Small intestine (tissue), 7 donors: ENCODE results near the gene BID. TPM values are rescaled to one million over a fixed set of nuclear protein-coding genes. Genes with fewer than 3 reads are reported as not detected.

Source experiments
- DNase-seq, 2 donors: peaks; one replicate each; pipeline versions ENCODE4 v3.0.0 to v3.0.0-alpha.2; 2013
- FAIRE-seq: peaks from 2 replicates; lab custom pipeline; 2012; peaks lifted over from hg19 to GRCh38; lab: Jason Lieb, UNC
- H3K27ac ChIP-seq, 3 donors: one replicate each; pipeline ENCODE4 v1.5.1; 2013; ENCODE audit warnings: low read length in 2 of 3, mild to moderate bottlenecking in 2 of 3, control low read depth in 1 of 3, inconsistent platforms in 1 of 3, low read depth in 1 of 3, moderate library complexity in 1 of 3
- H3K27me3 ChIP-seq, 3 donors: one replicate each; pipeline ENCODE4 v1.6.1; 2013; ENCODE audit warnings: low read length in 3 of 3, inconsistent platforms in 1 of 3; ENCODE audit not compliant: control insufficient read depth in 3 of 3, insufficient read depth in 3 of 3
- H3K36me3 ChIP-seq, 3 donors: one replicate each; pipeline ENCODE4 v1.6.1; 2013; ENCODE audit warnings: low read length in 3 of 3, inconsistent platforms in 1 of 3, low read depth in 1 of 3, mild to moderate bottlenecking in 1 of 3, moderate library complexity in 1 of 3; ENCODE audit not compliant: control insufficient read depth in 3 of 3, insufficient read depth in 2 of 3
- H3K4me1 ChIP-seq, 3 donors: one replicate each; pipeline ENCODE4 v1.6.1; 2013; ENCODE audit warnings: low read length in 2 of 3, inconsistent platforms in 1 of 3, low read depth in 1 of 3, mild to moderate bottlenecking in 1 of 3, moderate library complexity in 1 of 3; ENCODE audit not compliant: control insufficient read depth in 3 of 3, insufficient read depth in 2 of 3
- H3K4me3 ChIP-seq, 3 donors: one replicate each; pipeline ENCODE4 v1.5.1; 2013; ENCODE audit warnings: low read length in 3 of 3, control low read depth in 1 of 3, inconsistent platforms in 1 of 3, low read depth in 1 of 3, mild to moderate bottlenecking in 1 of 3, moderate library complexity in 1 of 3
- H3K9me3 ChIP-seq, 2 donors: one replicate each; pipeline ENCODE4 v1.6.1; 2013; ENCODE audit warnings: low read depth in 1 of 2, low read length in 1 of 2; ENCODE audit not compliant: control insufficient read depth in 2 of 2, insufficient read depth in 1 of 2
- WGBS, 3 donors: extraction: QIAGEN DNeasy Blood & Tissue Kit; methylation state at CpG; one replicate each; pipeline ENCODE4 v1.1.7; 2013; 5-methylcytosine and 5-hydroxymethylcytosine counted together
- polyA plus RNA-seq, 4 donors: library from polyadenylated mRNA; stranded (reverse) in 3 of 4; unstranded in 1 of 4; fragments of 200-250 nt in 3 of 4; fragments of 120-200 nt in 1 of 4; gene quantifications; one replicate each; pipeline versions ENCODE4 v1.2.1 to v1.2.3, GENCODE V29; 2013
- donor health status: healthy with polysubstance abuse.
- donor health status: control.
- donor health status: control.
- donor health status: Bipolar disorder and iron deficiency.
- donor health status: healthy.

Gene BID
- polyA plus RNA-seq, 4 donors = 12.7 to 59.4 (median 19.6) TPM

DNA sequence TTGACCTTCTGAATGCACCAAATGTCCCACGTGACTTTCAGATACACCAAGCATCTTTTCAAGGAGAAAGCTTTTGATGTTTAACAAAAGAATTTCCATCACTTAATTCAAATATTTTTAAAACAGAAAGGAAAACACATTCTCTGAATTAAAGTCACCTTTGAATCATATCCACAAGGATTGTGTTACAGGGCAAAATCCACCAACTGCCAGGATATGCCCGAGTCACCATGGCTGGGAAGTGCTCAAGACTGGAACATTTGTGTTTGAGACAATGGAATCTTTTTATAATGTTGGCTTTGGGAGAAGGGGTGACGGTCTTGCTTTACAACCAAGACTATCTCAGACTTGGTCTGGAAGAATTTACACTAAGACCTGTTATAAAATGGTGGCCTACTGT lies 40.8 kb downstream of the BID start:
- peaks cover 0 to 5% (median 0%) of the 10 kb centered on the region in 3 donors for H3K4me1 ChIP-seq
- H3K36me3 ChIP-seq = peaks cover 10 to 38% (median 13%) of the 10 kb centered on the region in 3 donors
- FAIRE-seq (no peak), DNase-seq (peak; percentile 26 to 33)
- no peaks in the 10 kb centered on the region for H3K27me3 ChIP-seq
- H3K4me3 ChIP-seq = no peak overlapping the region
- 52 to 66% (median 59%) methylated on average over 3 of the region's 3 CpGs for WGBS, 3 donors
- no peaks in the 10 kb centered on the region for H3K9me3 ChIP-seq
- no peak overlapping the region for H3K27ac ChIP-seq

DNA sequence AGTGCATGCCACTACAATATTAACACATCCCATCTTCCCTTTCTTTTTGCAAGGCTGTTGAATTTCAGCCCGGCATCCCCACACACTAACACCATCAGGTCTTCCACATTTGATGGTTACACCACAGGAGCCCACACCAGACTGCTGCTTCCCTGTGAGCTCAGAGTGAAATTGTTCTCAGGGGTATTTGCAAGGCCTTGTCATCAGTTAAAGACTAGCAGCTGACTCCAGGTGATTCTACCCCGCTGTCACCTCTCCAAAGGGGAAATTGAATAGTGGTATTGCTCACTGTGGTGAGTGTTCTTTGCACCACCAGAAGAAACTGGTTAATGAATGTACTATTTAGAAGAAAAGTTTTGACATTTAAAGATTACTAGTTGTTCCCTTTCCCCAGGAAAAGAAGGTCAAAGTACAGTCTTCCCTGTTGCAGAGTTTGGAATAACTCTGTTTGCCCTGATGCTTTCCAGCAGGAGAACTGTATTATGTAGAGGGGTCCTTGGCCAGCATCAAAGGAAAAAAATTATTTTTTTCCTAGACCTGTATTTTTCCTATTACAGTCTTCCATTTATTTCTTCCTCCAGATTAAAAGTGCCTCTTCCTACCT lies 41.9 kb downstream of the BID start:
- FAIRE-seq = no peak

DNA sequence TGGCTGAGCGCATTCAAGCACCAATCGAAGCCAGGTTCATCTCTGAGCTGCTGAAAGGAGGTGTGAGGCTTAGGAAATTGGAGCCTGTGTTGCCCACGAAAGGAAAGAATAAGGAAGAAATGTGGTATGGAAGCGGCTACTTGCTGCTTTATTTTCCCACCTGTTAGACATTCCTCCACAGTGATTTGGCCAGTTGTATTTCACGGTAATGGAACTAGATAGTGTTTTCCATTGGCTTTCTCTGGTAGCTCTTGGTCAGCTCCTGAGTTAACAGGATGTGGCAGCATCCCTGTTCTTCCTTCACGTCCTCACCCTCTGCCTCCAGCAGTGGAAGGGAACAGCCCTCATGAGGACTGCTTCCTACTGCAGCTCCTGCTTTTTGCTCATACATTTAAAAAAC lies 44.7 kb downstream of the BID start:
- no peak overlapping the region for H3K27ac ChIP-seq
- DNase-seq (no peak), FAIRE-seq (no peak)
- H3K9me3 ChIP-seq = no peaks in the 10 kb centered on the region
- peaks cover 0 to 10% (median 0%) of the 10 kb centered on the region in 3 donors for H3K4me1 ChIP-seq
- H3K36me3 ChIP-seq = peaks cover 15 to 32% (median 26%) of the 10 kb centered on the region in 3 donors
- H3K27me3 ChIP-seq = no peaks in the 10 kb centered on the region
- 86 to 93% (median 87%) methylated on average over 6 of the region's 6 CpGs for WGBS, 3 donors
- no peak overlapping the region for H3K4me3 ChIP-seq

More for the DNA sequence above, 41.9 kb downstream of the BID start:
- WGBS, 3 donors = 90 to 91% (median 90%) methylated on average over 2 of the region's 2 CpGs
- Histone ChIP-seq H3K4me3 (no peak overlapping the region), H3K36me3 (peaks cover 13 to 38% (median 18%) of the 10 kb centered on the region in 3 donors), H3K9me3 (no peaks in the 10 kb centered on the region), H3K27me3 (no peaks in the 10 kb centered on the region), H3K4me1 (peaks cover 0 to 5% (median 0%) of the 10 kb centered on the region in 3 donors), H3K27ac (no peak overlapping the region)
- DNase-seq = no peak

DNA sequence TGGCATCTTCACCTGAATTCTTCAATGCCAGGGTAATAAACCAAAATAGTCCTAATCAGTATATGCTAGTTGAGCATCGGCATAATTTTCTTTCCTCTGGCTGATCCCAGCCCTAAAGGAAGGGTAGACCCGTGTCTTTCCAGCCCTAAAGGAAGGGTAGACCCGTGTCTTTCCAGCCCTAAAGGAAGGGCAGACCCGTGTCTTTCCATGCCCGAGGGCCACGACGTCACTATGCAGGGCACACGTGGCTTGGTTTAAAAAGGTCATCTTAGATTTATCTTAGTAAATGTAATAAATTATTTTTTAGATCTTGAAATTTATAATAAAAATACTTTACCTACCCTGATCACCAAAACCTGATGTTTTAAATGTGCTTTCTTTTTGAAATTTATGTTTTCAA lies 45.5 kb downstream of the BID start:
- DNase-seq = no peak
- peaks cover 14 to 30% (median 22%) of the 10 kb centered on the region in 3 donors for H3K36me3 ChIP-seq
- no peak for FAIRE-seq
- WGBS, 3 donors = 86 to 93% (median 92%) methylated on average over 8 of the region's 8 CpGs
- no peaks in the 10 kb centered on the region for H3K9me3 ChIP-seq
- H3K4me3 ChIP-seq = no peak overlapping the region
- H3K27ac ChIP-seq = no peak overlapping the region
- no peaks in the 10 kb centered on the region for H3K27me3 ChIP-seq
- peaks cover 0 to 10% (median 0%) of the 10 kb centered on the region in 3 donors for H3K4me1 ChIP-seq

DNA sequence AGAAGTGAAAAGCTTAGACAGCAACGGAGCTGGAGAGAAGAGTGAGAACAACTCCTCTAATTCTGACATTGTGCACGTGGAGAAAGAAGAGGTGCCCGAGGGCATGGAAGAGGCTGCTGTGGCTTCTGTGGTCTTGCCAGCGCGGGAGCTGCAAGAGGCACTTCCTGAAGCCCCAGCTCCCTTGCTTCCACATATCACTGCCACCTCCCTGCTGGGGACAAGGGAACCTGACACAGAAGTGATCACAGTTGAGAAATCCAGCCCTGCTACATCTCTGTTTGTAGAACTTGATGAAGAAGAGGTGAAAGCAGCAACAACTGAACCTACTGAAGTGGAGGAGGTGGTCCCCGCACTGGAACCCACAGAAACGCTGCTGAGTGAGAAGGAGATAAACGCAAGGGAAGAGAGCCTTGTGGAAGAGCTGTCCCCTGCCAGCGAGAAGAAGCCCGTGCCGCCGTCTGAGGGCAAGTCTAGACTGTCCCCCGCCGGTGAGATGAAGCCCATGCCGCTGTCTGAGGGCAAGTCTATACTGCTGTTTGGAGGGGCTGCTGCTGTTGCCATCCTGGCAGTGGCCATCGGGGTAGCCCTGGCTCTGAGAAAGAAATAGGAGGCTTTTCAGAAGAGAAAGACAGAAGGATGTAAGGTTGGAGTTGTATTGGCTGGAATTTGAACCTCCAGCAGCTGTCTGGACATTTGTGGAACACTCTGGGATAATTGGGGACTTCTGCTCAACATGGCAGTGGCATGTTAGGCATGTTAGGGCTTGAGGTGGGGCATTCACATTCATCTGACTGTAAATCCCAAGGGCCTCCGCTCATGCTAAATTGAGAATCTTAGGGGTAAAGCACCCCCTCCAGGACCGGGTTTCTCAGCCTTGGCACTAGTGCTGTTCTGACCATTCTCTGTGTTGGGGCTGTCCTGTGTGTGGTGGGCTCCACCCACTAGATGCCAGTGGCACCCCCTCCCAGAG lies 47.1 kb downstream of the BID start:
- 85 to 91% (median 90%) methylated on average over 18 of the region's 18 CpGs for WGBS, 3 donors
- no peak for DNase-seq
- Histone ChIP-seq H3K36me3 (peaks cover 14 to 30% (median 18%) of the 10 kb centered on the region in 3 donors), H3K4me3 (no peak overlapping the region), H3K27me3 (no peaks in the 10 kb centered on the region), H3K9me3 (no peaks in the 10 kb centered on the region), H3K27ac (no peak overlapping the region), H3K4me1 (peaks cover 0 to 8% (median 0%) of the 10 kb centered on the region in 3 donors)
- no peak for FAIRE-seq

DNA sequence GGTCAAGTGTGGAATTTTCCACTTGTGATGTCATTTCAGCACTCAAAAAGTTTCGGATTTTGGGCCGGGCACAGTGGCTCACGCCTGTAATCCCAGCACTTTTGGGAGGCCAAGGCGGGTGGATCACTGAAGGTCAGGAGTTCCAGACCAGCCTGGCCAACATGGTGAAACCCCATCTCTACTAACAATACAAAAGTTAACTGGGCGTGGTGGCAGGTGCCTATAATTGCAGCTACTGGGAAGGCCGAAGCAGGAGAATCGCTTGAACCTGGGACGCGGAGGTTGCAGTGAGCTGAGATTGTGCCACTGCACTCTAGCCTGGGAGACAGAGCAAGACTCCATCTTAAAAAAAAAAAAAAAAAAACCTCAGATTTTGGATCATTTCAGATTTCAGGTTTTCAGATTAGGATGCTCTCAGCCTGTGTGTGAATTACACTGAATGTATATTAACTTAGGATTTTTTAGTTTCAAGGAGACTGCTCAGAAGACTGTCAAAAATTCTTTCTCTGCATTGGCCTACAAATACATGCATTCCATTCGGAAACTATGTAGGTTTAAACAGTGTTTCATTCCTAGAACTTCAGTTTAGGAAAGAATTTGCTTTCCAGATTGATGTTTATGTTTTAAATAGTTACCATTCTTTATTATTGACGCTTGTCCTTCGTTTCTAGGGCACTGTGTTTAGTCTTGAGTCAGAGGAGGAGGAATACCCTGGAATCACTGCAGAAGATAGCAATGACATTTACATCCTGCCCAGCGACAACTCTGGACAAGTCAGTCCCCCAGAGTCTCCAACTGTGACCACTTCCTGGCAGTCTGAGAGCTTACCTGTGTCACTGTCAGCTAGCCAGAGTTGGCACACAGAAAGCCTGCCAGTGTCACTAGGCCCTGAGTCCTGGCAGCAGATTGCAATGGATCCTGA lies 48.0 kb downstream of the BID start:
- Histone ChIP-seq H3K27me3 (no peaks in the 10 kb centered on the region), H3K27ac (no peak overlapping the region), H3K9me3 (no peaks in the 10 kb centered on the region), H3K4me1 (peaks cover 0 to 6% (median 0%) of the 10 kb centered on the region in 3 donors), H3K4me3 (no peak overlapping the region), H3K36me3 (peaks cover 12 to 28% (median 18%) of the 10 kb centered on the region in 3 donors)
- WGBS, 3 donors = 80 to 88% (median 84%) methylated on average over 13 of the region's 13 CpGs
- DNase-seq (no peak), FAIRE-seq (no peak)

DNA sequence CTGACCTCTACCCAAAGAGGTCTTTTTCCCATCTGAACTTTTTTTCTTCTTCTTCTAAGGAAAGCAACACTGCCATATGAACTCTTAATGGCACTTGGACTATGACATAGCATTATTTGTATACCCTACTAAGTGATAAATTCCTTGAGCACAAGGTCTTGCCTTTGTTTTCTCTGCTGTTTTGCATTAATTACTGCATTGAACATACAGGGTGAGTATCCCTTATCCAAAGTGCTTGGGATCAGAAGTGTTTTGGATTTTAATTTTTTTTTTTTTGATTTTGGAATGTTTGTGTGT lies 48.8 kb downstream of the BID start:
- H3K27me3 ChIP-seq = no peaks in the 10 kb centered on the region
- no peak for DNase-seq
- H3K36me3 ChIP-seq = peaks cover 12 to 27% (median 18%) of the 10 kb centered on the region in 3 donors
- H3K9me3 ChIP-seq = no peaks in the 10 kb centered on the region
- no peak overlapping the region for H3K4me3 ChIP-seq
- no peak for FAIRE-seq
- peaks cover 0 to 6% (median 0%) of the 10 kb centered on the region in 3 donors for H3K4me1 ChIP-seq
- peak overlapping the region in 2 of 3 donors; percentile 32 to 55 for H3K27ac ChIP-seq
